Ascending aorta (tissue), 2 donors: ENCODE measurements around the gene IMPG2. TPM values are rescaled to one million over a fixed set of nuclear protein-coding genes. Genes with fewer than 3 reads are reported as not detected.

Source experiments
- DNase-seq, 2 donors: peaks; one replicate each; pipeline ENCODE4 v3.0.0-alpha.2; 2019; ENCODE audit warnings: low spot score in 2 of 2
- H3K27ac ChIP-seq, 2 donors: fragments of 200-600 bp; sonication (generic); one replicate each; pipeline ENCODE4 v1.5.1; 2016 to 2017; ENCODE audit warnings: mild to moderate bottlenecking in 1 of 2
- H3K27me3 ChIP-seq: fragments of 200-600 bp; sonication (generic); one replicate; pipeline ENCODE4 v1.5.1; 2017
- H3K36me3 ChIP-seq, 2 donors: fragments of 200-600 bp; sonication (generic); one replicate each; pipeline ENCODE4 v1.5.1; 2016
- H3K4me1 ChIP-seq, 2 donors: fragments of 200-600 bp; sonication (generic); one replicate each; pipeline ENCODE4 v1.5.1; 2016 to 2017; ENCODE audit warnings: mild to moderate bottlenecking in 1 of 2
- H3K4me3 ChIP-seq, 2 donors: fragments of 200-600 bp; sonication (generic); one replicate each; pipeline ENCODE4 v1.5.1; 2016 to 2017; ENCODE audit warnings: mild to moderate bottlenecking in 1 of 2
- H3K9me3 ChIP-seq, 2 donors: fragments of 200-600 bp; sonication (generic); one replicate each; pipeline ENCODE4 v1.5.1; 2016
- CTCF ChIP-seq, 3 experiments: fragments of 200-600 bp in 2 of 3; fragments of 450-650 bp in 1 of 3; sonication (generic) in 2 of 3; IDR thresholded peaks; one replicate each; pipeline ENCODE4 v1.5.1; 2016 to 2019; ENCODE audit warnings: antibody characterized with exemption in 3 of 3, mild to moderate bottlenecking in 1 of 3, moderate library complexity in 1 of 3
- intact Hi-C: fragments of 100-400 bp; cut with DNase I; formaldehyde crosslinking; loops from one replicate; pipeline ENCODE4 v1.15.1; 2023
- total RNA-seq: library from RNA; depleted of rRNA; stranded (reverse); fragments of >200 nt; gene quantifications from one replicate; pipeline ENCODE4 v1.1.0, GENCODE V29; 2016

IMPG2 gene
- total RNA-seq, 1 donor from 2014 or later, result 0.11 TPM

- intact Hi-C loops, result no loop called here
- TF ChIP-seq CTCF (IDR thresholded peaks at IDR 0.05), result no peak
- H3K36me3 ChIP-seq, result peaks cover 14 to 35% of the 10 kb centered on the region in 2 donors
- no peaks in the 10 kb centered on the region for H3K27me3 ChIP-seq
- DNase-seq, result no peak
- no peaks in the 10 kb centered on the region for H3K9me3 ChIP-seq
- no peak overlapping the region for H3K27ac ChIP-seq
- H3K4me3 ChIP-seq, result no peak overlapping the region
- H3K4me1 ChIP-seq, result no peaks in the 10 kb centered on the region
These were observed 8.8 kb upstream of the IMPG2 start for GRCh38 chr3:101329016-101329673.

GRCh38 chr3:101325393-101326134 lies 5.2 kb upstream of the IMPG2 start:
- intact Hi-C loops, result no loop called here
- DNase-seq, result no peak
- Histone ChIP-seq H3K27ac (no peak overlapping the region), H3K27me3 (no peaks in the 10 kb centered on the region), H3K4me1 (no peaks in the 10 kb centered on the region), H3K9me3 (no peaks in the 10 kb centered on the region), H3K36me3 (peaks cover 14 to 21% of the 10 kb centered on the region in 2 donors), H3K4me3 (no peak overlapping the region)
- no peak for TF ChIP-seq CTCF (IDR thresholded peaks at IDR 0.05)

GRCh38 chr3:101319531-101319930 lies 844 bp downstream of the IMPG2 start:
- H3K27ac ChIP-seq, result no peak overlapping the region
- intact Hi-C loops, result no loop called here
- H3K4me1 ChIP-seq, result no peaks in the 10 kb centered on the region

GRCh38 chr3:101312545-101312944 lies 7.8 kb downstream of the IMPG2 start:
- TF ChIP-seq CTCF (IDR thresholded peaks at IDR 0.05), result no peak
- Histone ChIP-seq H3K36me3 (no peaks in the 10 kb centered on the region), H3K4me3 (no peak overlapping the region), H3K9me3 (peaks cover 11 to 15% of the 10 kb centered on the region in 2 donors), H3K4me1 (peaks cover 0 to 5% of the 10 kb centered on the region in 2 donors), H3K27me3 (no peaks in the 10 kb centered on the region), H3K27ac (no peak overlapping the region)
- no peak for DNase-seq
- intact Hi-C loops, result no loop called here

More at GRCh38 chr3:101319531-101319930, 844 bp downstream of the IMPG2 start:
- TF ChIP-seq CTCF (IDR thresholded peaks at IDR 0.05), result no peak
- Histone ChIP-seq H3K4me3 (no peak overlapping the region), H3K27me3 (no peaks in the 10 kb centered on the region), H3K36me3 (no peaks in the 10 kb centered on the region), H3K9me3 (no peaks in the 10 kb centered on the region)
- no peak for DNase-seq

- Histone ChIP-seq H3K27me3 (no peaks in the 10 kb centered on the region), H3K9me3 (peaks cover 11 to 15% of the 10 kb centered on the region in 2 donors), H3K27ac (peak overlapping the region; percentile 66 to 67), H3K4me1 (peaks cover 0 to 5% of the 10 kb centered on the region in 2 donors), H3K36me3 (no peaks in the 10 kb centered on the region), H3K4me3 (no peak overlapping the region)
- TF ChIP-seq CTCF (IDR thresholded peaks at IDR 0.05), result no peak
- DNase-seq, result no peak
- intact Hi-C loops, result loop anchor here (2.0 kb wide), 1 partner anchor 59 kb away; no protein-coding TSS in a partner anchor
These were observed 8.7 kb downstream of the IMPG2 start for GRCh38 chr3:101311676-101312075.
